HUES64 (cell line): ENCODE results near the gene SPATA13.

ENCODE experiments used
- H3K27ac ChIP-seq: 2 replicates; pipeline ENCODE4 v1.7.0; 2013; ENCODE audit warnings: low read depth, low read length, inconsistent platforms
- H3K27me3 ChIP-seq: 2 replicates; pipeline ENCODE4 v1.6.1; 2013; ENCODE audit warnings: mild to moderate bottlenecking, low read length; ENCODE audit not compliant: insufficient read depth
- H3K36me3 ChIP-seq: 2 replicates; pipeline ENCODE4 v1.6.1; 2013; ENCODE audit warnings: mild to moderate bottlenecking, low read length; ENCODE audit not compliant: insufficient read depth
- H3K4me1 ChIP-seq: 2 replicates; pipeline ENCODE4 v1.6.1; 2013; ENCODE audit warnings: mild to moderate bottlenecking, low read length, moderate library complexity; ENCODE audit not compliant: insufficient read depth
- H3K4me3 ChIP-seq: 2 replicates; pipeline ENCODE4 v1.5.1; 2013; ENCODE audit warnings: mild to moderate bottlenecking, low read length, moderate library complexity
- H3K9ac ChIP-seq: 2 replicates; pipeline ENCODE4 v1.6.1; 2013; ENCODE audit warnings: mild to moderate bottlenecking, low read depth, low read length
- H3K9me3 ChIP-seq: 2 replicates; pipeline ENCODE4 v1.6.1; 2013; ENCODE audit warnings: low read depth, low read length; ENCODE audit not compliant: insufficient read depth
- WGBS: fragments of 150-250, 120-280 bp; methylation state at CpG from one replicate; pipeline ENCODE4 v1.1.7; 2013; ENCODE audit warnings: missing lambda C conversion rate; 5-methylcytosine and 5-hydroxymethylcytosine counted together

The SPATA13 gene

GRCh38 chr13:24127116-24127631, 33.3 kb upstream of the SPATA13 start:
- Histone ChIP-seq H3K4me1 (peaks cover 25% of the 10 kb centered on the region), H3K27ac (no peak overlapping the region), H3K36me3 (no peaks in the 10 kb centered on the region), H3K9me3 (peaks cover 8% of the 10 kb centered on the region), H3K27me3 (no peaks in the 10 kb centered on the region), H3K9ac (no peak overlapping the region), H3K4me3 (no peak overlapping the region)
- WGBS, result 59% methylated on average over 2 of the region's 2 CpGs

GRCh38 chr13:24128112-24128511, 32.4 kb upstream of the SPATA13 start:
- no peaks in the 10 kb centered on the region for H3K36me3 ChIP-seq
- WGBS, result 93% methylated on average over 5 of the region's 5 CpGs
- no peaks in the 10 kb centered on the region for H3K27me3 ChIP-seq
- no peak overlapping the region for H3K4me3 ChIP-seq
- H3K9me3 ChIP-seq, result peaks cover 8% of the 10 kb centered on the region
- H3K4me1 ChIP-seq, result peaks cover 25% of the 10 kb centered on the region
- H3K27ac ChIP-seq, result no peak overlapping the region
- no peak overlapping the region for H3K9ac ChIP-seq

GRCh38 chr13:24128962-24129361, 31.6 kb upstream of the SPATA13 start:
- Histone ChIP-seq H3K9me3 (peaks cover 8% of the 10 kb centered on the region), H3K9ac (no peak overlapping the region), H3K4me3 (no peak overlapping the region), H3K36me3 (no peaks in the 10 kb centered on the region), H3K27ac (no peak overlapping the region), H3K4me1 (peaks cover 25% of the 10 kb centered on the region), H3K27me3 (no peaks in the 10 kb centered on the region)
- WGBS, result 89% methylated on average over 5 of the region's 5 CpGs

- Histone ChIP-seq H3K27me3 (no peaks in the 10 kb centered on the region), H3K9ac (no peak overlapping the region), H3K4me1 (peaks cover 20% of the 10 kb centered on the region), H3K36me3 (no peaks in the 10 kb centered on the region), H3K4me3 (no peak overlapping the region), H3K27ac (no peak overlapping the region), H3K9me3 (peaks cover 8% of the 10 kb centered on the region)
- 78% methylated on average over 12 of the region's 12 CpGs for WGBS
Measured at GRCh38 chr13:24129914-24130774, 30.4 kb upstream of the SPATA13 start.

DNA sequence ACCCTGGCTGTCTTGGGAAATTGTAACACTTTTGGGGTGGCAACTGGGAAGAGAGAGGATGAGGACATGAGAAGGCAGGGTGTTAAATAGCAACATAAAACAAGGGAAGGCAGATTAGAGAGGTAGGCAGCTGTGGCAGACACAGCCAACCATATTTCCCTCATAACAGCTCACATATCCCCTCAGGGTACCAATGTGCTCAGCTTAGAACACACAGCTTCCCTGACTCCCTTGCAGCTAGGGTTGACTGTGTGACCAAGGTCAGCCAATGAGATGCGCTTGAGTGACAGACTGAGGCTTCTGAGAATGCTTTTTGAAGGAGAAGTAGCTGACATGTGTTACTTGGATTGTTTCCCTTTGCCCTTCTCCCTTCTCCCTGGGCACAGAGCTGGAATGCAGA, 28.8 kb upstream of the SPATA13 start:
- H3K9me3 ChIP-seq, result peaks cover 8% of the 10 kb centered on the region
- peaks cover 12% of the 10 kb centered on the region for H3K4me1 ChIP-seq
- no peaks in the 10 kb centered on the region for H3K36me3 ChIP-seq
- H3K4me3 ChIP-seq, result no peak overlapping the region
- WGBS, result 100% methylated on average over 1 of the region's 1 CpG
- H3K27me3 ChIP-seq, result no peaks in the 10 kb centered on the region
- no peak overlapping the region for H3K27ac ChIP-seq
- H3K9ac ChIP-seq, result no peak overlapping the region

- 89% methylated on average over 7 of the region's 7 CpGs for WGBS
- Histone ChIP-seq H3K27me3 (no peaks in the 10 kb centered on the region), H3K4me1 (peaks cover 5% of the 10 kb centered on the region), H3K4me3 (no peak overlapping the region), H3K36me3 (no peaks in the 10 kb centered on the region), H3K9me3 (peaks cover 8% of the 10 kb centered on the region), H3K27ac (no peak overlapping the region), H3K9ac (no peak overlapping the region)
Measured at GRCh38 chr13:24133021-24133795, 27.3 kb upstream of the SPATA13 start.

- Histone ChIP-seq H3K4me1 (peaks cover 5% of the 10 kb centered on the region), H3K27me3 (no peaks in the 10 kb centered on the region), H3K9me3 (peaks cover 8% of the 10 kb centered on the region), H3K27ac (no peak overlapping the region), H3K9ac (no peak overlapping the region), H3K4me3 (no peak overlapping the region), H3K36me3 (no peaks in the 10 kb centered on the region)
- 88% methylated on average over 7 of the region's 7 CpGs for WGBS
Measured at GRCh38 chr13:24134231-24134630, 26.3 kb upstream of the SPATA13 start.

GRCh38 chr13:24134757-24135156, 25.8 kb upstream of the SPATA13 start:
- Histone ChIP-seq H3K4me1 (peaks cover 5% of the 10 kb centered on the region), H3K36me3 (no peaks in the 10 kb centered on the region), H3K27ac (no peak overlapping the region), H3K27me3 (no peaks in the 10 kb centered on the region), H3K9ac (no peak overlapping the region), H3K4me3 (no peak overlapping the region), H3K9me3 (peaks cover 8% of the 10 kb centered on the region)
- whole genome bisulfite sequencing, result 90% methylated on average over 6 of the region's 6 CpGs

DNA sequence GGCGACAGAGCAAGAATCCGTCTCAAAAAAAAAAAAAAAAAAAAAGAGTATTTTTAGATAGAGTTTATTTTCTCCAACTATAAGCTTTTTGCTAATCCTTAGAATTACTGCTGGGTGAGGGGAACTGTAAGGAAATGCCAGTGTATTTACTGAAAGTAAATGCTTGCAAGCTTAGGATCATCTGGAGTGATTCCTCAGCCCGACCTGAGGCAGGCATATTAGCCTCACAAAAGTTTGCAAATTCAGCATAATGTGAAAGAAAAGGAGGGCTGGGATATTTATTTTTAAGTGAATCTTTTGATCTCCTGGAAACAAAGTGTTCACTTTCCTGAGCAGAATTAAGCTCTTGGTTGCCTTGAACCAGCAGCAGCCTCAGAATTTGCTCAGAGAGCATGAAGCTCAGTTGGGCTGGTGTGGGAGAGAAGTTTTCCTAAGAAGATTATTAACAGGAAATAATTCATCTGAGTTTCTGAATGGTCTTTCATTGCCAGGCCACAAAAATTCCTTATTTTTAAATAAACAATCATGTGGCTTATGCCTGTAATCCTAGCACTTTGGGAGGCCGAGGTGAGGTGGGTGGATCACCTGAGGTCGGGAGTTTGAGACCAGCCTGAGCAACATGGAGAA, 24.7 kb upstream of the SPATA13 start:
- H3K4me3 ChIP-seq, result no peak overlapping the region
- H3K27me3 ChIP-seq, result no peaks in the 10 kb centered on the region
- 60% methylated on average over 3 of the region's 5 CpGs for WGBS
- H3K9ac ChIP-seq, result no peak overlapping the region
- no peak overlapping the region for H3K27ac ChIP-seq
- H3K9me3 ChIP-seq, result peaks cover 8% of the 10 kb centered on the region
- H3K4me1 ChIP-seq, result peaks cover 5% of the 10 kb centered on the region
- H3K36me3 ChIP-seq, result no peaks in the 10 kb centered on the region

- 94% methylated on average over 5 of the region's 5 CpGs for WGBS
- Histone ChIP-seq H3K27ac (no peak overlapping the region), H3K4me3 (no peak overlapping the region), H3K27me3 (no peaks in the 10 kb centered on the region), H3K36me3 (no peaks in the 10 kb centered on the region), H3K9ac (no peak overlapping the region), H3K9me3 (no peaks in the 10 kb centered on the region), H3K4me1 (peaks cover 17% of the 10 kb centered on the region)
Measured at GRCh38 chr13:24138911-24139310, 21.6 kb upstream of the SPATA13 start.
